Bronchial epithelial cell (primary cell): ENCODE data around the gene DIP2A. TPM values are rescaled to one million over a fixed set of nuclear protein-coding genes. Genes with fewer than 3 reads are reported as not detected.

Source experiments
- DNase-seq: peaks from one replicate; pipeline ENCODE4 v3.0.0-alpha.2; 2010; ENCODE audit warnings: low read depth
- FAIRE-seq: peaks from 2 replicates; lab custom pipeline; 2011; peaks lifted over from hg19 to GRCh38; lab: Jason Lieb, UNC
- H3K27me3 ChIP-seq: 2 replicates; pipeline ENCODE4 v1.5.1; 2011; ENCODE audit warnings: low read length; ENCODE audit not compliant: control insufficient read depth, insufficient read depth
- H3K36me3 ChIP-seq: 2 replicates; pipeline ENCODE4 v1.5.1; 2011; ENCODE audit warnings: low read length; ENCODE audit not compliant: control insufficient read depth, insufficient read depth
- H3K4me3 ChIP-seq: 2 replicates; pipeline ENCODE4 v1.5.1; 2011; ENCODE audit warnings: mild to moderate bottlenecking, low read depth, low read length, control low read depth
- CTCF ChIP-seq: IDR thresholded peaks from 2 replicates; pipeline ENCODE4 v1.5.1; 2011; ENCODE audit warnings: mild to moderate bottlenecking, moderate library complexity, low read length, control low read depth, inconsistent platforms; ENCODE audit not compliant: insufficient read depth, severe bottlenecking
- total RNA-seq: library from RNA; depleted of rRNA; stranded (reverse); fragments of >200 nt; gene quantifications from 2 replicates; pipeline ENCODE4 v1.2.1, GENCODE V29; 2014

DIP2A gene
- total RNA-seq, 1 donor from 2014 or later, result 28.2 TPM

- H3K36me3 ChIP-seq, result no peaks in the 10 kb centered on the region
- DNase-seq (no peak), FAIRE-seq (no peak)
- H3K4me3 ChIP-seq, result no peak overlapping the region
- H3K27me3 ChIP-seq, result peaks cover 4% of the 10 kb centered on the region
- no peak for TF ChIP-seq CTCF
Measured at GRCh38 chr21:46606427-46606813, 147.7 kb downstream of the DIP2A start.

GRCh38 chr21:46607636-46608035, 148.9 kb downstream of the DIP2A start:
- Histone ChIP-seq H3K36me3 (no peaks in the 10 kb centered on the region), H3K27me3 (peaks cover 4% of the 10 kb centered on the region), H3K4me3 (no peak overlapping the region)
- TF ChIP-seq CTCF, result no peak
- FAIRE-seq (no peak), DNase-seq (no peak)

GRCh38 chr21:46608672-46609111, 150.0 kb downstream of the DIP2A start:
- H3K27me3 ChIP-seq, result peaks cover 4% of the 10 kb centered on the region
- no peaks in the 10 kb centered on the region for H3K36me3 ChIP-seq
- DNase-seq (no peak), FAIRE-seq (no peak)
- no peak overlapping the region for H3K4me3 ChIP-seq
- TF ChIP-seq CTCF, result no peak

DNA sequence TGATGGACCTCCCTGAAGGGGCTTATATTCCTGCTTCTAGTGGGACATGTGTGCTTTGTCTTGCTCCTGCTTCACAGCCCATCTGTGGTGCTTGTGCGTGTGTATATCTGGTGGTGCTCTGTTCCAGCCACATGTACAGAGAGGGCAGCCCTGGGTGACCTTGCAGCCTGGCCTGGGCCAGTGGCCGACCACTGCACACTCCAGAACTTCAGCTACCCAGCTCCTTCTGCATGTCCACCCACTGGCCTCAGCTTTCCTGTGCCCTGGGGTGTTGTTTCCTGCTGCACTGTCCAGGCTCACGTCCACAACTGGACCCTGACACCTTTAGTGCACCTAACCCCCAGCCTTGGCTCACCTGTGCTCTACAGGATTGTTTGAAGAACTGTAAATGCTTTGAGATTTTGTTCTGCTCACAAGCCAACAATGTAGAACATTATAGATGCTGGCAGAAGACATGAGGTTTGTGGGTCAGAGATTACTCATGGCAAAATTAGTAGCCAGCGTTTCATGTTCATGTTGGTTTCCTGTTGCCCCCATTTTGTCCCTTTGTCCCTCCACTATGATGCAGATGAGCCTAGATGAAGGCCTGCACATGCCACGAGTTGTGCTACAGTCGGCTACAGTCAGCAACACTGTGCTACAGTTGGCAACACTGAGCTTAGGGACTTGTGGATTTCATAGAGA, 151.5 kb downstream of the DIP2A start:
- no peaks in the 10 kb centered on the region for H3K36me3 ChIP-seq
- peaks cover 4% of the 10 kb centered on the region for H3K27me3 ChIP-seq
- TF ChIP-seq CTCF, result no peak
- no peak overlapping the region for H3K4me3 ChIP-seq
- FAIRE-seq (no peak), DNase-seq (no peak)

GRCh38 chr21:46613391-46613790, 154.7 kb downstream of the DIP2A start:
- H3K27me3 ChIP-seq, result no peaks in the 10 kb centered on the region
- H3K36me3 ChIP-seq, result no peaks in the 10 kb centered on the region
- peak; percentile 16 for DNase-seq
- no peak for TF ChIP-seq CTCF
- H3K4me3 ChIP-seq, result no peak overlapping the region
- no peak for FAIRE-seq

DNA sequence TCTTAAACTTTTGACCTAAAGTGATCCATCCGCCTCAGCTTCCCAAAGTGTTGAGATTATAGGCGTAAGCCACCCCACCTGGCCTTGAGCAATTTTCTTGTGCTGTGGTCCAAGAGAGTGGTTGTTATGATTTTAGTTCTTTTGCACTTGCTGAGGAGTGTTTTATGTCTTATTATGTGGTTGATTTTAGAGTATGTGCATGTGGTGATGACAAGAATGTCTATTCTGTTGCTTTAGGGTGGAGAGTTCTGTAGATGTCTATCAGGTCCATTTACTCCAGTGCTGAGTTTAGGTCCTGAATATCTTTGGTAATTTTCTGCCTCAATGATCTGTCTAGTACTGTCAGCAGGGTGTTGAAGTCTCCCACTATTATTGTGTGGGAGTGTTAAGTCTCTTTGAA, 157.4 kb downstream of the DIP2A start:
- H3K36me3 ChIP-seq, result no peaks in the 10 kb centered on the region
- no peak for DNase-seq
- no peak for FAIRE-seq

More for the DNA sequence above, 157.4 kb downstream of the DIP2A start:
- Histone ChIP-seq H3K4me3 (no peak overlapping the region), H3K27me3 (peaks cover 1% of the 10 kb centered on the region)
- no peak for TF ChIP-seq CTCF
